D721Med (cell line): ENCODE results near the gene PEX11G.

Experiments used
- DNase-seq: peaks from one replicate; pipeline ENCODE4 v3.0.0; 2011; ENCODE audit warnings: low spot score; ENCODE audit not compliant: insufficient read length
- FAIRE-seq: peaks from 2 replicates; lab custom pipeline; 2011; peaks lifted over from hg19 to GRCh38; lab: Jason Lieb, UNC
- CTCF ChIP-seq: IDR thresholded peaks from 2 replicates; pipeline ENCODE4 v1.5.1; 2012; ENCODE audit warnings: mild to moderate bottlenecking, control low read depth; ENCODE audit not compliant: insufficient read depth; ENCODE audit errors: missing control alignments

Gene PEX11G

GRCh38 chr19:7519361-7520130 is 30.7 kb upstream of the PEX11G start:
- TF ChIP-seq CTCF: no peak
- FAIRE-seq (no peak), DNase-seq (no peak)

DNA sequence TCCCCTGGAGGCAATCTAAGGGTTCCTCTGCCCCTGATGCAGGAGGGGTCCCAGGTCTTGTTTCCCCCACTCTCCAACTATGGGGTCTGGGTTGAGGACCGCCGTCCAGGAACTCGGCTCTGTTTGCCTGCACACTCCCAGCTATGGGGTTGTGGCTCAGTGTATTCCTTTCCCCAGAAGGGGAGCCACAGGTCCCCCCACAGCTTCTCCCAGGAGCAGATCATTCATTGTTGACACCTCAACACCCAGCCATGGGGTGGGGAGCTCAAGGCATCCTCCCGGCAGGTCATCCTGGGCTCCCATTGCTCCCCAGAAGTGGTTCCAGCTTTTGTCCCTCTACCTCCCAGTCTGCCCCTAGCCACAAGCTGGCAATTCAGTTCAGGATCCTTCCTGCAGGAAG is 28.0 kb upstream of the PEX11G start:
- DNase-seq: no peak
- no peak for TF ChIP-seq CTCF
- FAIRE-seq: no peak

GRCh38 chr19:7516333-7516732 is 27.5 kb upstream of the PEX11G start:
- DNase-seq (no peak), FAIRE-seq (no peak)

GRCh38 chr19:7515645-7516151 is 26.9 kb upstream of the PEX11G start, which contains the start of gene ZNF358:
TSS of gene ZNF358 (plus strand) at chr19:7516103. CDS start at chr19:7519243, 3,140 bp downstream.
- DNase-seq (peak; percentile 85), FAIRE-seq (no peak)
- TF ChIP-seq CTCF: no peak

More at GRCh38 chr19:7516333-7516732, 27.5 kb upstream of the PEX11G start:
- TF ChIP-seq CTCF: no peak

- no peak for DNase-seq
- FAIRE-seq: no peak
- no peak for TF ChIP-seq CTCF
Observed at GRCh38 chr19:7515110-7515644, 26.3 kb upstream of the PEX11G start.

DNA sequence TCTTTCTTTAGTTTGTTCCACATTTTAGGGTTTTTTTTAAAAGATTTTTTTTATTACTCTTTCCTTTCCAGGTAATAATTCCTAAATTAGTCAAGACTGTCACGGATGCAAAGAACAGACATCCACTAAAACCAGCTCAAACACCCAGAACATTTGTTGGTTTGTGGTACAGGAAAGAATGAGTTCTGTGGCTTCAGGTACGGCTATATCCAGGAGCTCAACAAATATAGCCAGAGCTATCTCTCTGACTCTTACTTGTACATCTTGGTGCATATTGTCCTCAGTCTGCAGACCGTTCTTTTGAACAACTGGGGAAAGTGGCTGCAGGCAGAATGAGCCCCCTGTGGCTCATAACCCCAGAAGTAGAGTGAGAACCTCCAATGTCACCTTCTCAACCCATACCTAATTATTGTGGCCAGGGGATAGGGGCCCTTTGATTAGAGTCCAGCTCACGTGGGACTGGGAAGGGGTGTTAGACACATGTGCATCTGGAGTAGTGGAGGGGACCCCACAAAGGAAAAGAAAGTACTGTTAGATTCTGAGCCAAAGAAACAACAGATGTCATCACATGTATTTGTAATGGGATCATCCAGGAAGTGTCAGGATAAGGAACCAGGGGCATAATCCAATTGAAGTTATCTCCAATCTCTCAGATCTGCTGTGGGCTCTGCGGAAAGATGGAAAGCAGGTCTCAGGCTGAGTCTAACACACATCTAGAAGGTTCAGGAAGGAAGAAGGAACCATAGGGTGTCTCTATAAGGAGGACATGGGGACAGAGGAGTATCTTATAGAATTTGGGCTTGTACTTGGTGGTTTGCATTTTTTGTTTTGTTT is 25.2 kb upstream of the PEX11G start:
- TF ChIP-seq CTCF: no peak
- FAIRE-seq (peak; percentile 90), DNase-seq (no peak)
